Measurements from ENCODE around the gene PLEKHG4B. TPM values are rescaled to one million over a fixed set of nuclear protein-coding genes. Genes with fewer than 3 reads are reported as not detected.
A peak's percentile ranks its signal among the peaks of the same experiment; 100 is the strongest.

PLEKHG4B gene
- total and polyA plus RNA-seq, 7 donors, result 0.01 TPM; not detected in 6

- H3K36me3 ChIP-seq (ENCODE audit: insufficient read depth in 1 of 2, low read depth in 1 of 2), result no peaks in the 10 kb centered on the region
- ATAC-seq (no peak), DNase-seq (peak; percentile 3 to 28)
- no peak overlapping the region for H3K4me3 ChIP-seq
- H3K4me1 ChIP-seq, result no peaks in the 10 kb centered on the region
- 77 to 83% (median 81%) methylated on average over 17 of the region's 17 CpGs for WGBS, 3 donors
- TF ChIP-seq CTCF (IDR thresholded peaks at IDR 0.05), result no peak
- no peaks in the 10 kb centered on the region for H3K9me3 ChIP-seq
- no peak overlapping the region for H3K27ac ChIP-seq
- intact Hi-C loops (cut with DNase I), result no loop called here
- H3K27me3 ChIP-seq (ENCODE audit: insufficient read depth in 3 of 3, low read length in 2 of 3), result peaks cover 0 to 12% (median 0%) of the 10 kb centered on the region in 3 donors
Observed at GRCh38 chr5:172841-173251, 80.9 kb downstream of the PLEKHG4B start.

- no peaks in the 10 kb centered on the region for H3K36me3 ChIP-seq (ENCODE audit: insufficient read depth in 1 of 2, low read depth in 1 of 2)
- H3K9me3 ChIP-seq, result no peaks in the 10 kb centered on the region
- no peaks in the 10 kb centered on the region for H3K4me1 ChIP-seq
- H3K27me3 ChIP-seq (ENCODE audit: insufficient read depth in 3 of 3, low read length in 2 of 3), result peaks cover 0 to 12% (median 0%) of the 10 kb centered on the region in 3 donors
- DNase-seq (peak; percentile 8 to 28), ATAC-seq (no peak)
- H3K4me3 ChIP-seq, result no peak overlapping the region
- WGBS, 3 donors, result 74 to 83% (median 75%) methylated on average over 21 to 22 of the region's 22 CpGs
- no peak for TF ChIP-seq CTCF (IDR thresholded peaks at IDR 0.05)
- intact Hi-C loops (cut with DNase I), result no loop called here
- H3K27ac ChIP-seq, result no peak overlapping the region
Observed at GRCh38 chr5:173392-174290, 81.7 kb downstream of the PLEKHG4B start.

GRCh38 chr5:174291-174600 lies 82.3 kb downstream of the PLEKHG4B start:
- ATAC-seq (no peak), DNase-seq (peak; percentile 9 to 33)
- Histone ChIP-seq H3K4me3 (no peak overlapping the region), H3K36me3 (ENCODE audit: insufficient read depth in 1 of 2, low read depth in 1 of 2) (no peaks in the 10 kb centered on the region), H3K27ac (no peak overlapping the region), H3K27me3 (ENCODE audit: insufficient read depth in 3 of 3, low read length in 2 of 3) (peaks cover 0 to 12% (median 0%) of the 10 kb centered on the region in 3 donors), H3K9me3 (no peaks in the 10 kb centered on the region), H3K4me1 (no peaks in the 10 kb centered on the region)
- intact Hi-C loops (cut with DNase I), result no loop called here
- 83 to 91% (median 85%) methylated on average over 5 of the region's 5 CpGs for WGBS, 3 donors
- no peak for TF ChIP-seq CTCF (IDR thresholded peaks at IDR 0.05)

GRCh38 chr5:174876-175465 lies 83.0 kb downstream of the PLEKHG4B start:
- ATAC-seq (no peak), DNase-seq (peak; percentile 7 to 24)
- 87 to 89% (median 89%) methylated on average over 16 of the region's 16 CpGs for WGBS, 3 donors
- H3K9me3 ChIP-seq, result no peaks in the 10 kb centered on the region
- no peaks in the 10 kb centered on the region for H3K36me3 ChIP-seq (ENCODE audit: insufficient read depth in 1 of 2, low read depth in 1 of 2)
- intact Hi-C loops (cut with DNase I), result no loop called here
- no peak overlapping the region for H3K27ac ChIP-seq
- no peak overlapping the region for H3K4me3 ChIP-seq
- no peak for TF ChIP-seq CTCF (IDR thresholded peaks at IDR 0.05)
- no peaks in the 10 kb centered on the region for H3K4me1 ChIP-seq
- H3K27me3 ChIP-seq (ENCODE audit: insufficient read depth in 3 of 3, low read length in 2 of 3), result peaks cover 0 to 12% (median 0%) of the 10 kb centered on the region in 3 donors
